ENCODE data around the gene C9orf78.

C9orf78 gene, protein sequence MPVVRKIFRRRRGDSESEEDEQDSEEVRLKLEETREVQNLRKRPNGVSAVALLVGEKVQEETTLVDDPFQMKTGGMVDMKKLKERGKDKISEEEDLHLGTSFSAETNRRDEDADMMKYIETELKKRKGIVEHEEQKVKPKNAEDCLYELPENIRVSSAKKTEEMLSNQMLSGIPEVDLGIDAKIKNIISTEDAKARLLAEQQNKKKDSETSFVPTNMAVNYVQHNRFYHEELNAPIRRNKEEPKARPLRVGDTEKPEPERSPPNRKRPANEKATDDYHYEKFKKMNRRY

GRCh38 chr9:129835128-129835859, at the start of gene C9orf78, which contains the start of gene USP20:
C9orf78 (minus strand) TSS chr9:129835275; CDS start chr9:129835221, 54 bp downstream.
USP20 (plus strand) TSS chr9:129835458; CDS start chr9:129852556, 17,098 bp downstream.
- DNase-seq (ENCODE audit: low read depth, low spot score): peak; percentile 97

DNA sequence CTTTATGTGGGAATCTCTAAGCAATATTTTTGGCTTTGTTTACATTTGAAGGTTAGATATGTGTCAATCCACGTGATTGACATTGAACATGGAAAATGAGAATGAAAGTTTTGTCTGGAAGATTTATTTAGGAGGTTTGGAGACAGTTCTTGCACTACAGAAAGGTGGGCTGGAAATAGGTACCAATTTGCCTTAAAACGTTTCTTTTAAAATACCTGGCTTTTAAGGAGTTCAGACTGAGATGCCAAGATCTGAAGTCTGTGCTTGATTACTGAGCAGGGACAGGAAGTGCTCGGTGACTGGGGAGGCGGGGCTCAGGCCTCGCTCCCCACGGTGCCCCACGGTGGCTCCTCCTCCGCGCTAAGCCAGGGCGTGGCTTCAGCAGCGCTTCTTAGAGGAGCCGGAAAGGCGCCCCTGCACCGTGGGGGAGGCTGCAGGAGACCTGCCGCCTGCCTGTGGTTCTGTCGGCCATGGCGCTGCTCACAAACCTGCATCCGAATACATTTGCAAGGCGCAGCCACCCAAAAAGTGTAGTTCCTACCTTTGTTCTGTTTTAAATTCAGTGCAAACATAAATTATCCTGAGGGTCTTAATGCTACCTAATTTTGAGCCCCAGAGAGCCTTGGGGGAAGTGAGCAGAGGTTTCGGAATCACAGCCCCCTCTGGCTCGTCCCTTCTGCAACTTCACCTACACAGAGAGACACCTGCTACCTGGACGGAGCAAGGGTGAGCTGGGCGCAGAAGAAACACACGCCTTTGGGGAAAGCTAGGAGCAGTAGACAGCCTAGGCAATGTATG, 49.3 kb upstream of the C9orf78 start:
- DNase-seq (ENCODE audit: low read depth, low spot score): peak; percentile 91

GRCh38 chr9:129881547-129882324, 46.7 kb upstream of the C9orf78 start:
- DNase-seq (ENCODE audit: low read depth, low spot score): no peak

DNA sequence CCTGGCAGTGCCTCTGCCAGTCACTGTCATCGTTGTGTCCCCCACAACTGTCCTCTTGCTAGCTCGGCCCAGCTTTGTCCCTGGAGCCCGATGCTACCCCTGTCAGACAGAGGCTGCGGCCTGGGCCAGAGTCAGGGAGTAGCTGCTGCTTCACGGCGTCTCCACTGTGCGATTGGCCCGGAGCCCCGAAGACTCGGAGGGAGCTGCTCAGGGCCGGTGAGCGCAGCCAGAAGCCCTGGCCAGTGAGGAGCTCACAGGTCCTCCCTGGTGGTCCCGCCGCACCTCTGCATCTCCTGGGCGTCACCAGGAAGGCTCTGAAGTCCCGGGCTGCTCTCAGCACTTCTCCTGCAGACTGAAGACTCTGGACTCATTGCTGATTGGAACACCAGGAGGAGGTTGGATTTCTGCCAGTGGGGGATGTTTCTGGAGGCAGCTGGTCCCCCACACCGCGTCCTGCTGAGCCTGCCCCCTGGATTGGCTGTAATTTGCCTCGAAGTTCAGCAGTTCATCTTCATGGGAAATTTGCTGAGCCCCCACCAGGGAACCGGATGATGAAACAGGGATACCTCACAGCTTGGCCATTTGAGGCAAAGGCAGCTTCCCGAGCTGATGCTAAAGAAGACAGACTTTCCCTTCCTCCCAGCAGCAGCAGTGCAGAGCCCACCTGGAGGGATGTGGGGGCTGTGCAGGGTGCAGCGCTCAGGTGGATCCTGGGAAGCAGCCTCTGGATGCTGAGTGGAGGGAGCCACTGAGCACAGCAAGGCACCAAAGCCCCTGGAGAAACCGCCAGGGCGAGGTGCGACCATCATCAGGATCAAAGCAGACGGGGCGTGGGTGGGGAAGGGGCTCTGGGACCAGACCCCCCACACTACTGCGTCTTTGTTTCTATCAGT, 45.8 kb upstream of the C9orf78 start:
- no peak for DNase-seq (ENCODE audit: low read depth, low spot score)

- DNase-seq (ENCODE audit: low read depth, low spot score): no peak
Observed at GRCh38 chr9:129879991-129880653, 45.0 kb upstream of the C9orf78 start.

DNA sequence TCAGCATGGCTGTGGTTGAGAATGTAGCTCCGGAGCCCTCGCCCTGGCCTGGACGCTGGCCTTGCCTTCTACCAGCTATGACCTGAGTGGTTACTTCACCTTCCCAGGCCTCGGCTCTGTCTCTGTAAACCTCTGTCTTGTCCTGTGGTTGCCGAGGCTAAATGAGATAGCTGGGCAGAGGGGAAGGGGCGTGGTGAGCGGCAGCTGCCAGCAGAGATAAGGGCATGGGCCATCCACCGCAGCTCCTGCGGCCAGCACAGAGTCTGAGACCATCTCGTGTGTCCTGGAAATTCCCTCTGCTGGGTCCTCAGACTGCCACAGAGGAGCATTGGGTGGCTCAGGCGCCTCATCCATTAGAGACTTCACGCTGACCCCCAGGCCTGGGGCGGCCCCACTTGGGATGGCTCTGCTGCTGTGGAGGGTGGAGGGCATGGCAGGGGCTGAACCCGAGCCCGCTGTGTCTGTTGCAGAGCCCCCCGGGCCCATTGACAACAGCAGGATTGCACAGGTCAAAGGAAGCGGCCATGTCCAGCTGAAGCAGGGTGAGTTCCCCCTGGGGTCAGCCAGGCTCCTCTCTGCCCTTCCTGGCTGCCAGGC, 44.1 kb upstream of the C9orf78 start:
- DNase-seq (ENCODE audit: low read depth, low spot score): no peak

GRCh38 chr9:129878291-129878690, 43.2 kb upstream of the C9orf78 start:
- DNase-seq (ENCODE audit: low read depth, low spot score): no peak

DNA sequence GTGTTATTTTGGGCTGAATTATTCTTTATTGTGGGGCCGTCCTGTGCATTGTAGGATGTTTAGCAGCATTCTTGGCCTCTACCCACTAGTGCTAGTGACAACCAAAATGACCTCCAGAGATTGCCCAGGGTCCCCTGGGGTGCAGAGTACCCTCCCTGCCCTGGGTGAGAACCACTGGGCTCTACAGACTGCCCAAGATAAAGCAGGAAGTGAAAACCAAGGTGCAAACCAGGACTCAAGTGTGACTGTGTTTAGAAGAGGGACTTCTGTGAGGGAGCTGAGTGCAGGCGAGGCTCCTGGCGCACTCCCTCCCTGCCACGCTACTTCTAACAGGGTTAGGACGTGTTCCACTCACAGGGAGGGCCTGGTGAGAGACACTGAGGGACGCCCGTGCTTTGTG, 41.7 kb upstream of the C9orf78 start:
- DNase-seq (ENCODE audit: low read depth, low spot score): no peak

- no peak for DNase-seq (ENCODE audit: low read depth, low spot score)
Observed at GRCh38 chr9:129875687-129876395, 40.8 kb upstream of the C9orf78 start.

DNA sequence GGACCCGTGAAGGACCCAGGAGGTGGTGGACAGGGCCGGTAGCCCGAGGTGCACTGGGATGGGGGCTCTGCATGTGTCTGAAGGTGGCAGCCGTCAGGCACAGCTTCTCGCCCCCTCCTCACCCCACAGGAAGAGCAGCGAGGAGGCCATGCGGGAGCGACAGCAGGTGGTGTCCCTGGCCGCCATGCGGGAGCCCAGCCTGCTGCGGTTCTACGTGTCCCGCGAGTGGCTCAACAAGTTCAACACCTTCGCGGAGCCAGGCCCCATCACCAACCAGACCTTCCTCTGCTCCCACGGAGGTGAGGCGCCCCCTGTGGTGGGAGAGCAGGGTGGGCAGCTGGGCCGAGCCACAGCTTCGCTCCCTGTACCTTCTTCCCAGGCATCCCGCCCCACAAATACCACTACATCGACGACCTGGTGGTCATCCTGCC, 40.1 kb upstream of the C9orf78 start:
- peak; percentile 50 for DNase-seq (ENCODE audit: low read depth, low spot score)

GRCh38 chr9:129874261-129875101, 39.4 kb upstream of the C9orf78 start:
- DNase-seq (ENCODE audit: low read depth, low spot score): no peak

DNA sequence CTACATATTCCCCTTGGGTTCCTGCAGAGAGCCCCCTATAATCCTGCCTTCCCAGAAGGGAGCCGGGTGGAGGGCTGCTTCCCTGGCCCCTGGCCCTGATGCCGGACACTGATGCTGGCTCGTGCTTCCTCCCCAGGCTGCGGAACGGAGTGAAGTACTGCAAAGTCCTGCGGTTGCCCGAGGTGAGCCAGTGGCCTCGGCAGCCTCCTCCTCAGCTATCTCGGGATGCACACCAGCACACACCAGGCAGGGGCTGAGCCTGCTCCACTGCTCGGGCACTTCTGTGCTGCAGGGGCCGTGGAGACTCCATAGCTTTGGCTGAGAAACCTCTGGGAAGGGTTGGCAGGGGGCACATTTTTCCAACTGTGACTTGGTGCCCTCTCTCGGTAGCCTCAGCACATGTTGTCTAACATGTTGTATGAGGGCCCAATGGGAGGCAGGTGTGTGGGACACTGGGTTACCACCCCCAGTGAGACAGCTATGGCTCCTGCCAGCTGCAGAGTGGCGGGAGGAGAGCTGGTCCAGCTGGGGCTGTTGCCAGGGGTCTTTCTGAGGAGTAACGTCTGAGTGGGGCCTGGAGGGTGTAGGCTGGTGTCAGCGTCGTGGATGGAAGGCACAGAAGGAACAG, 38.6 kb upstream of the C9orf78 start:
- DNase-seq (ENCODE audit: low read depth, low spot score): no peak

- no peak for DNase-seq (ENCODE audit: low read depth, low spot score)
Observed at GRCh38 chr9:129871046-129871445, 36.0 kb upstream of the C9orf78 start.

- DNase-seq (ENCODE audit: low read depth, low spot score): no peak
Observed at GRCh38 chr9:129869585-129870501, 34.8 kb upstream of the C9orf78 start.

DNA sequence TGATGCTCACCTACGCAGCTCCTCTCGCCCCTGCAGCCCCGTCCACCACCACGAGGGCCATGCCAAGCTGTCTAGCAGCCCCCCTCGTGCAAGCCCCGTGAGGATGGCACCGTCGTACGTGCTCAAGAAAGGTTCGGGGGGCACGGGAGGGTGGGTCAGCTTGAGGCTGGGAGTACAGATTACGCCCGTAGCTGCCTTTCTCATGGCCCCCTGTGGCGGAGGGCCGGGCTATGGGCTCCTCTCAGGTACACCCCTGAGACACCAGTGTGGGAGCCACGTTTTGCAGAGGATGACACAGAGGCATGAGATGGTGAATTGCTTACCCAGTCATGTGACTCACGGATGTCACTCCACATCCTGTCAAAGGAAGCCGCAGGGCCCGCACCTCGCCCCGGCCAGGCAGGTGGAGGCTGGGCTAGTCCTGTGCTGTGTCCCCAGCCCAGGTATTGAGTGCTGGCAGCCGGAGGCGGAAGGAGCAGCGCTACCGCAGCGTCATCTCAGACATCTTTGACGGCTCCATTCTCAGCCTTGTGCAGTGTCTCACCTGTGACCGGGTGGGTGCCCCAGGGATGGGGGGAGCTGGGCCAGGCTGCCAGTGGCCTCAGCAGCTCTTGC, 33.9 kb upstream of the C9orf78 start:
- DNase-seq (ENCODE audit: low read depth, low spot score): no peak

All from ELF-1 (cell line).